ENCODE measurements around the gene KIRREL3.

Gene KIRREL3

GRCh38 chr11:126456783-126457542, 543.6 kb downstream of the KIRREL3 start:
- DNase-seq: no peak

- no peak for DNase-seq
Measured at GRCh38 chr11:126456089-126456488, 544.5 kb downstream of the KIRREL3 start.

GRCh38 chr11:126452241-126453101, 548.1 kb downstream of the KIRREL3 start:
- DNase-seq: no peak

- DNase-seq: no peak
Measured at GRCh38 chr11:126451211-126451802, 549.3 kb downstream of the KIRREL3 start.

DNA sequence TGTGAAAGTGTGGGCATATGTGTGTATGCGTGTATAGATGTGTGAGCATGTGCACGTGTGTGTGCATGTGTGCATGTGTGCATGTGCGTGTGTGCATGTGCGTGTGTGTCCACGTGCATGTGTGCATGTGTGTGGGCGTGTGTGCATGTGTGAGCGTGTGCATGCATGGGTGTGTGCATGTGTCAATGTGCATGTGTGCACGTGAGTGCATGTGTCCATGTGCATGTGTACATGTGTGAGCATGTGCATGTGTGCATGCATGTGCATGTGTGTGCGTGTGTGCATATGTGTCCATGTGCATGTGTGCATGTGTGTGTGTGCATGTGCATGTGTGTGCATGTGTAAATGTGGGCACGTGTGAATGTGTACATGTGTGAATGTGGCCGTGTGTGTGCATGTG, 549.8 kb downstream of the KIRREL3 start:
- DNase-seq: no peak

- no peak for DNase-seq
Measured at GRCh38 chr11:126450198-126450597, 550.4 kb downstream of the KIRREL3 start.

DNA sequence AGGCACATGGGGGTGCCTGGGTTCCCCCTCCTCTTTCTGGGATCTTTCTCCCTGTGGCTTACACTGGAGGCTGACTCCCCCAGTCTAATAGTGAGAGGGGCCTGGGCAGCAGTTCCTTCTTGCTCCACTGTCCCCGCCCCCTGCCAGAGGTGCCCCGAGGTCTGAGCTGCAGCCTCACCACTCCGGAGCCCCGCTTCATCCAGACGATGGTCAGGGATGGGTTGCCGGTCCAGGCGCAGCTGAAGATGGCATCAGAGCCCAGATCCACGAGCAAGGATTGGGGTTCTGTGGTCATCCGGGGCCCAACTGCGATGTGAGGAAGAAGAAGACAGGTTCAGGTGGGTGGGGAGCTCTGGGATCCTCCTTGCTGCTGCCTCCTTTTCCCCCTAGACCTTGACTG, 554.0 kb downstream of the KIRREL3 start:
- no peak for DNase-seq

DNA sequence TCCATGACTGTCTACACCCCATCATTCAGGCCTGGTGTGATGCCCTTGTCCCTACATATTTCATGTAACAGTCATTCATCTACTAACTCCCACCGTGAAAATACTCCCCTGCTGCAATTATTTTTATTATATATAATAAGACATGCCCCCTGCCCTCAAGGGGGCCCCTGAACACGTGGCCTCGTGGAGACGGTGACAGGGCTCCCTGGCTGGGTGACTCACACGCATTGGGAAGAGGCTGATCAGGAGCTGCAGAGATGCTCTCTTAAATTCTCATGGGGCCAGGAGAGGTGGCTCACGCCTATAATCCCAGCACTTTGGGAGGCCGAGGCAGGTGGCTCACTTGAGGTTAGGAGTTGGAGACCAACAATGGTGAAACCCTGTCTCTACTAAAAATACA, 556.5 kb downstream of the KIRREL3 start:
- DNase-seq: no peak

DNA sequence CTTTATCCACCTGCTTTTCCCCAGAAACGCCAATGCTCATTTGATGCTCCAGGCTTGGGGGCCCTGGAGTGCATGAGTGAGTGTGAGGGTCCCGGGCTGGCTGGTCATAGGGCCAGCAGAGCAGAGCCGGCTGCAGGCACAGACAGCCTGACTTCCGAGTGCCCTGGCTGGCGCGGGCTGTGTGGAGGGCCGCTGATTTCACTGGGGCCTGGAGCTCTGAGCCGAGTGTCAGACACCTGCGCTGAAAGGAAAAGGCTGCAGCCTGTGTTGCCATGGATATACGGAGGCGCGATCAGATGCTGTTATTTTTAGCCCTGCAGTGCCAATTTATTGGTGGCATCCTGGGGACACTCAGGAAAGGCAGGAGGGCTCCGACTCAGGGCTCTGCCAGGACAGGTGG, 557.5 kb downstream of the KIRREL3 start:
- DNase-seq: no peak

GRCh38 chr11:126440792-126441514, 559.6 kb downstream of the KIRREL3 start:
- DNase-seq: peak; percentile 60

GRCh38 chr11:126440276-126440675, 560.3 kb downstream of the KIRREL3 start:
- DNase-seq: no peak

DNA sequence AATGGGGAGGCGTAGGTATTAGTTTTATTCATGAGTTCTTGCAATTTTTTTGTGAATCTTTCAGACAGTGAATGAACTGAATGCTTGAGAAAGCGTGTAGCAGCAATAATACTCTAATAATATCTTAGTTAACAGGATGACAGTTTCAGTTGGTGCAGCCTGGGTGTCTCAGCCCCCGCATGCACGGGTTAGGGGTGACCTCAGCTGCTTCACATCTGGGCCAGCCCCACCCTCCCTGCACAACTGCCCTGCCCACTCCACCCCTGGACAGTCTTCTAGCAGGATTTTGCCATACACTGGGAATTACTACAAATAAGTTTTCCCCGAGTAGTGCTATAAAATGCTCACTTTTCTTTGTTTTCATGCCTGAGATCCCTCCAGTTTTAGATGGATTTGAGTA, 561.9 kb downstream of the KIRREL3 start:
- no peak for DNase-seq

- DNase-seq: no peak
Measured at GRCh38 chr11:126438272-126438671, 562.3 kb downstream of the KIRREL3 start.

DNA sequence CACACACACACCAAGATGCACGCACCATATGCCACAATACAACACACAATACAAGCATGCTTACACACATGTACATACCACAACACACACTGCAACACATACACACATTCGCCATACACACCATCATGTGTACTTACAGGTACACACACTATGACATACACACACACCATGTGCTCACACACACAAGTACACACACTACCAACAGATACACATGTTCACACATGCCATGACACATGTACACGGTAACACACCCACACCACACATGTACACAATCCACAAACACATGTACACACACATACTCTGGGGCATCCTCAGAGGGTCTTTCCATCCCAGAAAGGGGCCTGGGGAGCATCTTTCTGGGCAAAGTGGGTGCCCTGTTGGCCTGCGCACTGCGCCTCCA, 562.8 kb downstream of the KIRREL3 start:
- DNase-seq: no peak

DNA sequence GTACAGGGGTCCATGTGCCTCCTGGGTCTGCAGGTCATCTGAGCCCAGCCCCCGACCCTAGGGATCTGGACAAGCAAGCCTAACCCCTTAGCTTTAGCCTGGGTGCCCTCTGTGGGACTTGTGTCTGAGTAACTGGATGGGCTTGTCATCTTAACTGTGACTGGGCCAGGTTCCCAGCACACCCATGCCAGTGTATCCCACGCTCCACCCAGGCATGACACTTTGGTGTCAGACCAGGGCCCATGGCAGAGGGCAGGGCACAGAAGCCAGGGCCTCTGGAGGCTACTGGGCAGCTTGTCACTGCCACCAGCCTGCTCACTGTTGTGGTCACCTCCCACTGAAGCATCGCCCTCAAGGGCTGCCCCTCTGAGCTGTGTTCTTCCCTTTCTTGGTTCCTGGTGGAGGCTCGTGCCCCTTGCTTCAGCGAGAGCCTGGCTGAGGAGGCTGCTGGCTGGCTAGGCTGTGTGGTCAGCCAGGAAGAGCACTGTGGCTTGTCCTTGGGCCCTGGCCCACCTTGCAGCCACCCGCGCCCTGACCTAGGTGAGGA, 564.3 kb downstream of the KIRREL3 start:
- DNase-seq: no peak

DNA sequence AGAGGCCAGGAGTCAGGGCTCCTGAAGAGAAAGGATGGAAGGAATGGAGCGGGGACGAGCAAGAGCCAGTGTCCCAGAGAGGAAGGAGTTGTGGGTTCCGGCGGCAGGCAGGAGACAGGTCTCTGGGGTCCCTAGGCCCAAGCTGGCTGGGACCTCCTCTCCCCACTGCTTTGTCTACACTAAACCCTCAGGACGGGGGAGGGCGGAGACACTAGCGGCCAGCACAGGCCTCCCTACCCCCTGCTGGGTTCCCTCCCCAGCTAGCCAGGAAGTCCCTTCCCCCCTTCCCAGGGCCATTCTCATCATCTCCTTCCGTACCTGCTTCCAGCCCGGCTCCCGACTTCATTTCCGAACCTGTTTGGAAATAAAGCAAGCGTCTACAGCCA, 565.6 kb downstream of the KIRREL3 start:
- no peak for DNase-seq

DNA sequence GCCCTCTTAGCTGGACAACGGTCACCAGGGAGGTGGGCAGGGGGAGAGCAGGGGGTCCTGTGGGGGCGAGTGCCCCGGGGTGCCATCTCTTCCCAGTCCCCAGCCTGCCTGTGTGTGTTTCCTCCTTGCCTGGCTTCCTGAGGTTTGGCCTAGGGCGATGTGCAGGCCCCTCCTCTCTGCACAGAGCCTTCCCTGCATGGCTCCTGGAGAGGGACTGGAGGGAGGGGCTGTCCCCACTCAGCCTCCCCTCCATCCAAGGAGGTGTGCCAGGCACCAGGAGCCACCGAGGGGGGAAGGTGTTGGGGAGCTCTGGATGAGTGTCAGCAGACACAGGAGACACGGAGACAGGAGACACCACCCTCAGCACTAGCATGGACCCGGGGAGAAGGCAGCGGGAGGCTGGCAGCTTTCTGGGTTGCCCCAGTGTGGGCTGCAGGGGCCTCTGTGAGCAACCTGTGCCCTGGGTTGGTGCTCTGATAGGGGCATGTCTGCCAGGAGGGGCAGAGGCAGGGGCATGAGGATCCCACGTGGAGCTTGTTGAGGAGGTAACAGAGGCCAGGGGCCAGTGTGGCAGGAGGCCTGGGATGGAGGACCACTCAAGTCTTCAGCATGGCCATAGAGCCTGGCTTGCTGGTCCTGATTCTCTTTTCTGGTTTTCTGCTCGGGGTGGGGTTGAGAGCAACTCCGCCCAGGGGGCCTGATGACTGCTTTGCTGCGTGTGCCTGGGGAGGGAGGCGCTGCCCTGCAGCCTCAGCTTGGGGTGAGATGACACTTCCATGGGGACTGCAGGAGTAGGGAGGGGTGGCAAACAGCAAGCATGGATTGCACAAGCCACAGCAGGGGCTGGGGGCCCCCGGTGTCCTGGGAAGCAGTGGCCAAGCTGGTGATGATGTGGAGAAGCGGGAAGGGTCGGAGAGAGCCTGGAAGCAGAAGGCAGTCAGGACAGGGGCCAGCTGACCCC, 566.3 kb downstream of the KIRREL3 start:
- no peak for DNase-seq

DNA sequence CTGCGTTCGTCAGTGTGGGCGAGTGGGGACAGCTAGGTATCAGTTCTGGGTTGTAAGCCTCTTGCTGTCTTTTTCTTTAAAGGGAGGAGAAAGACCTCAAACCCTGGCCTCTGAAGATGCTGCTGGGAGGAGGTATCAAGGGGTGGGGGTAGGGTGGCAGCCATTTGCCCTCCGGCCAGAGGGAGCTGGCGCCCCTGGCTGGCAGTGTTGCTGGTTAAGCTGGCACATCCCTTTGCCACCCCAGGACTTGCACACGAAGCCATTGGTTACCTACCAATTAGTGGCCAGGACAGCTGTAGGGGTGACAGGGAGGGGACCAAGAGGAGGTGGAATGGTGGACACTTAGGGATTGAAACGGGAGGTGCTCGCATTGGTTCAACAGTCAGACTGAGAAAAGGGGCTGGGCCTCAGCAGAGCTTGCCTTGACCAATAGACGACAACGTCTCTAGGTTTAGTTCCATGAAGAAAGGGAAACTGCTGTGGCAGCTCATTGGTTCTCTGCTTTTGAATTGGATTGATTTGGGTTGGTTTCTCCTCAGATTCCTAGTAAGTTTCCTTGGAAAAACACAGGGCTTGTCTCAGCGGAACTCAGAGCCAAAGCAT, 567.2 kb downstream of the KIRREL3 start:
- DNase-seq: no peak

- no peak for DNase-seq
Measured at GRCh38 chr11:126432525-126432924, 568.0 kb downstream of the KIRREL3 start.

DNA sequence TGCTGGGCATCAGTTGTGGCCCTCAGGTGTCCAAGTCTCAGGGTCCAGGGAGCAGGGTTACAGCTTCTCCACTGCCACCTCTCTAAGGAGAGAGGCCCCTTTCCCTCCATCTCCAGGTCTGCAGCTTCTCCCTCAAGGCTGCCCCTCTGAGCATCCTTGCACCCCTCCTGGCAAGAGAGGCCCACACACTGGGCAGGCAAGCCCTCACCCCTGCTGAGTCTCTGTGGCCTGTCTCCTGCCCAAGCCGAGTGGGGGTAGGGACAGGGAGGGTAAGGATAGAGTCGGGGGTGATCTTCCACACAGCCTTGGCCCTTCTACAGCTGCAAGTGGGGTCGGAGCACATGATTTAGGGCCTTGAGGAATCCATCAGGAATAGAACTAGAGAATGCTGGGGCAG, 568.5 kb downstream of the KIRREL3 start:
- DNase-seq: no peak

GRCh38 chr11:126431401-126432064, 569.0 kb downstream of the KIRREL3 start:
- DNase-seq: no peak

Measured in activated T-cell treated with anti-CD3 and anti-CD28 coated beads for 4 hours (primary cell).